ENCODE results near the gene LARP4B.
"Not testable (repeated sequence)": the region's sequence is repeated elsewhere in the genome, so short reads cannot be mapped to it uniquely, and the experiment has no call there.

Gene LARP4B

DNA sequence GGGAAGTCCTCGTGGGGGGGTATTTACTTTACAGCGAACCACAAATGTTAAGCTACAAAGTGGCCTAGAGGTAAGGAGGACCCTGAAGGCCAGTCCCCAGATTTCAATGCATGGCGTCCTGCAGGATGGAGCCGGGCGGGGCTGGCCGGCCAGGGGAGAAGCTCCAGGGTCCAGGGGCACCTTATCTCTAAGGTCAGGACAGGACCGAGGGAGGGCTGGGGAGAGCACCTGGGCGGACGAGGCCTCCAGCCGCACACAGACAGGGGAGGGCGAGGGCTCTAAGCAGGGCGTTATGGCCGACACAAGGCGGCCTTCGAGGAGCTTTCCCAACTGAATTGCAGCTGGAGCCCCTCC, 145.7 kb downstream of the LARP4B start:
- no peak for DNase-seq (ENCODE audit: low read depth)

DNA sequence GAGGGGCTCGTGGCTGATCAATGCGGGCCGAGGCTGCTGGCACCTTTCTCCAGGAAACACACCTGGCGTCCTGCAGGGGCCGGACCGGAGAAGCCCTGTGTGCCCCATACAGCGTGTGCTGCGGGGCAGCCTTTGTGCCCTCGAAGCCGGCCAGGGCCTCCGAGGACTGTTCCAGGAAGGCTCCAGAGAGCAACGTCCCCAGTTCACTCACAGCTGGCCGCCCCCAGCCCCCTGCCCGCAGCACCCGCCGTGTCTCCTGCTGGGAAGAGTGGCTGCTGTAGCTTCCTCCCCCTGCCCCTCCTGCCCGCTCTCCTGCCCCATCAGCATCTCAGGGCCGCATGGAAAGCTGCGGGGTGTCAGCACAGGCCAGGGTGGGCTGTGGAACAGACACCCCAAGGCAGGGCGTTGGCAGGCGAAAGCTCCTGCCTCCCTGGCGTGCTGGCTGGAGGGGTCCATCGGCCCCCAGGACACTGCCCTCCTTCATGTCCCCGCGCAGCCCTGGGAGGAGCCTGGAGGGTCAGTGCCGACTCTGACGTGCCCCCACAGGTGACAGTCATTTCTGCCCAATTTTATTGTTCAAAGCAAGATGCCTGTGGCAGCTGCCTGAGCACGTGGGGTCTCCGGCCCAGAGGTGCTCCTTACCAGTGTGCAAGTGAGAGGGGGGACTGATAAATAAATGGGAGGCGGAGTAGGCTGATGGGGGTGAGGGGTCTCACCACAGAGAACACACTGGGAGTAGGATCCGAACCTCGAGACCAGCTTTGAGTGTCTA, 146.2 kb downstream of the LARP4B start:
- DNase-seq (ENCODE audit: low read depth) = no peak

DNA sequence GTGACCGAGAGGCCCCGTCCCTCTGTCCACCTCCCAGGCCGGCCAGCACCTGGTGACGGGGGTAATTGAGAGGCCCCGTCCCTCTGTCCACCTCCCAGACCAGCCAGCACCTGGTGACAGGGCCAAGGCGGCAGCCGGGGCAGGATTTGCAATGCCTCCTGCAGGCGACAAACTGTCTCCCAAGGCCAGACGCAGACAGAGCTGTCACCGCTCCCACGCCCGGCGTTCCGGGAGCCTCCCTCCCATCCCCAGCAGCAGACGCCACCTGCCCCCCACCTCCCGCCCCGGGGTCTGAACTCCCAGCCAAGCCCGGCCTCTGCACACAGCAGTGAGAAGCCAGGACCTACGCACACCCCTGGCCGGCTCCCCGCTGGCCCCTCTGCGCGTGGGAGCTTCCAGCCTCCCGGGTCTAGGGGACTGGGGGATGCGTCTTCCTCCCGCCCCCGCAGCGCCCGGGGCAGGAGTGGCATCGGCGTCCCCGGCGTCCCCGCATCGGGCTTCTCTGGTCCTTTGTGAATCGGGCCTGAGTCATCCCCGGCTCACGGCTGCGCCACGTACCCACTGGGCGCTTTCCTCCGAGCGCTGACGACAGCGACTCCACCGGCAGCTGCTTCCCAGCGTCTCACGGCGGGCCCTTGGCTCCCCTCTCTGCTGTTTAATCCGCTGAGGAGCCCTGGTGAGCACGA, 147.0 kb downstream of the LARP4B start:
- DNase-seq (ENCODE audit: low read depth) = peak; percentile 7

GRCh38 chr10:782751-783648, 148.5 kb downstream of the LARP4B start:
- DNase-seq (ENCODE audit: low read depth) = no peak

- no peak for DNase-seq (ENCODE audit: low read depth)
Measured at GRCh38 chr10:780536-781524, 150.7 kb downstream of the LARP4B start.

GRCh38 chr10:778626-779330, 152.7 kb downstream of the LARP4B start:
- no peak for DNase-seq (ENCODE audit: low read depth)

DNA sequence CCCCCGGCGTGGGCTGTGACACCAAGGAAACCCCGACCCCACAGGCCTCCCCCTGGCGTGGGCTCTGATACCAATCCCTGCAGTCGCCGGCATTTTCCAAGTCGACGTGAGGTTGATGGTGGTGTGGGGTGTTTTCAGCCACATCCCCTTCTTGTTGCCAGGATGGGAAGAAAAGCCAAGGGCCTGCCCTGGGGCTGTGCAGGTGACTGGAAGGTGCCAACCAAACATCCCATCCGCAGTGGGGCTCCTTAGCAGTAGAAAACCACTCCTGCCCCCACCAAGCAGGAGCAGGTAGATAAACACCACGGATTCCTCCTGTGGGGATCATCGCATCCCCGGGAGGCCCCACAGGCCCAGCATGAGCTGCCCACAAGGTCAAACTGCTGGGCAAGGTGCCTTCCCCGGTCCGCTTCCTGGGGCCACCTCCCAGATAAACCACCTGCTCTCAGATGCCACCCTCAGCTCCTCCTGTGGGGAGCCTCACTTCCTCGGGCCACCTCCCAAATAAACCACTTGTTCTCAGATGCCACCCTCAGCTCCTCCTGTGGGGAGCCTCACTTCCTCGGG, 153.5 kb downstream of the LARP4B start:
- DNase-seq (ENCODE audit: low read depth) = no peak

GRCh38 chr10:776772-777171, 154.7 kb downstream of the LARP4B start:
- no peak for DNase-seq (ENCODE audit: low read depth)

GRCh38 chr10:775245-776075, 156.0 kb downstream of the LARP4B start:
- DNase-seq (ENCODE audit: low read depth) = no peak

DNA sequence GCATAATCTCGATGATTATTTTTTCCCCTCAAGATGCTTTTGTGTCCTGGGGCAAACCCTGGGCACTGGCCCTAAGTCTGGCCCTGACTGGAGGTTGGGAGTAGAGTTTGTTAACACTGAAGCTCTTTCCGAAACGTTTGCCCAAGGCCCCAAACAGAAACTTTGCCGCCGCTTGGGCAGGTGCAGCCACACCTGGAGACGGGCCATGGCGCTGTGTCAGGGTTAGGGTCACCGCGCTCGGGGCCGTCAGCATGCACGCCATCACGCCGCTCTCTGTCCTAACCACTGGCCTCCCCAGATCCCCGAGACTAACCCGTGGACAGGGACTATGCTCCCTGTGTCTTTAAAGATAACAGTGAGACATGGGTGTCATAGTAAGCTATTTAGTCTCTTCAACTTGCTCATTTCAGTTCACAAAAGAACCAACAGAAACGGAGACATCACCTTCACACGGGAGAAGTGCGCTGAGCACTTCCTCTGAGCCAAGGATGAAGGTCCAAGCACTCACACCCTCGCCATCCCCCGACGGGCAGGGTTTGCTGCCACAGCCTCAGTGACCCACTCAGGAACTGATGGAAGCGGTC, 156.8 kb downstream of the LARP4B start:
- no peak for DNase-seq (ENCODE audit: low read depth)

DNA sequence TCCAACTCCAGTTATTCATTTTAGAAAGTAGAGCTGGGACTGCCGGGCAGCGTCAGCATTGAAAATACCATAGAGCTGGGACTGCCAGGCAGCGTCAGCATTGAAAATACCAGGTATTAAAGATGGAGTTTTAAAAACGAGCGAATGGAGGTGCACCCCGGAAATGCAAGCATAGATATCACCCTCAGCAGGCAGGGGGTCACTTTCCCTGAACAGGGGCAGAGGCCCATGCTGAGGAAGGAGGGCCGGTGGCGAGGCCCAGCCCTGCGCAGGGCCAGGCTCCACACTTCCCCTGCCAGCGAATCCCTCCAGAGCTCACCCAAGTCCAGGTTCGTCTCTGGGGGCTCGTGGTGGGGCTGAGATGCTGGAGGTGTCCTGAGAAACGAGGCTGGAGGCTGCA, 157.3 kb downstream of the LARP4B start:
- DNase-seq (ENCODE audit: low read depth) = no peak

DNA sequence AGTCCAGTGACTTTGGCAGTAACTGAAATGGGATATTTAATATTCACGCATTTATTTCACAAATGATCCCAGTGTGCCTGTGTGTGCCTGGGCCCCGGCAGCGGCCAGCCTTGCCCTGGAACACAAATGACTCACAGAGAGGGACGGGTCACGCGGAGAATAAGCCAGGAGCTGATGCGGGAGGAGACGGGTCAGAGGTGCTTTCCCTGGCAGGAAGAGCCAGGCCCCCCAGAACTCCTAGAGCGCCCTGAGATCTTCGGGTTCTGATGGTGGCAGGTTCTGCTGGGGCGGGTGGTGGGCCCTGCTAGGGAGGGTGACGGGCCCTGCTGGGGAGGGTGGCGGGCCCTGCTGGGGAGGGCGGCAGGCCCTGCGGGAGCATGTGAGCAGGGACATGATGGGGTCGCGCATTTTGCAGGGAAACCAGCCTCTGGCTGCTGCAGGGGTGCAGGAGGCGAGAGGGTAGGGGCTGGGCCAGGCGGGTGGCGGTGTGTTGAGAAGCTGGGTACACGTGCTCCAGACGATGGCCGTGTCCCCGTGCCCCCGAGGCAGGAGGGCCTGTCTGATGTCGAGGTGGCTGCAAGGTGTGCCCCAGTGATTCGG, 157.8 kb downstream of the LARP4B start:
- no peak for DNase-seq (ENCODE audit: low read depth)

DNA sequence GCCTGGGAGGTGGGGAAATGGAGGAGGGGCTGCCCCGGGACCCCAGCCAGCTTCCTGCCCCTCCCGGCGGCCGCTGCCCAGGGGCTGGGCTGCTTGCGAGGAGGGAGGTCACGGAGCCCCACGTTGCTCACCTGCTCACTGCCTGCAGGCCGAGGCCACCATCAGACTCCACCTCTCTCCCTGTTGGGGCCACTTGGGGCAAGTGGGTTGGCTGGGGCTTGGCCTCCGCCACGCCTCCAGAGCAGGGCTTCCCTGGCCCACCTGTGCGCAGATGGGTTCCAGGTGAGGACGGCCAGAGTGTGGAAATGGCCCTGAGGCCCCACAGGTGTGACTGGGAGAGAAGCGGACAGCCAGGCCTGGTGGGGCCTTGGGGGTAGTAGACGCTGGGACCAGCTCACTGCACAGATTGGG, 159.3 kb downstream of the LARP4B start:
- DNase-seq (ENCODE audit: low read depth) = no peak

DNA sequence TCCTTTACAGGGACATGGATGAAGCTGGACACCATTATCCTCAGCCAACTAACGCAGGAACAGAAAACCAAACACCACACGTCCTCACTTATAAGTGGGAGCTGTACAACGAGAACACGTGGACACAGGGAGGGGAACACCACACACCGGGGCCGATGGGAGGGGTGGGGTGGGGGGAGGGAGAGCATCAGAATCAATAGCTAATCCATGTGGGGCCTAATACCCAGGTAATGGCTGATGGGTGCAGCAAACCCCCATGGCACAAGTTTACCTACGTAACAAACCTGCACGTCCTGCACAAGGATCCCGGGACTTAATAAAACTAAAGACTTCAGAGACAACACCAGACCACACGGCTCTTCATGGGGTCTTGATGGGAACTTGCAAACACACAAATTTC, 159.9 kb downstream of the LARP4B start:
- DNase-seq (ENCODE audit: low read depth) = no peak

- DNase-seq (ENCODE audit: low read depth) = no peak
Measured at GRCh38 chr10:770975-771374, 160.5 kb downstream of the LARP4B start.

DNA sequence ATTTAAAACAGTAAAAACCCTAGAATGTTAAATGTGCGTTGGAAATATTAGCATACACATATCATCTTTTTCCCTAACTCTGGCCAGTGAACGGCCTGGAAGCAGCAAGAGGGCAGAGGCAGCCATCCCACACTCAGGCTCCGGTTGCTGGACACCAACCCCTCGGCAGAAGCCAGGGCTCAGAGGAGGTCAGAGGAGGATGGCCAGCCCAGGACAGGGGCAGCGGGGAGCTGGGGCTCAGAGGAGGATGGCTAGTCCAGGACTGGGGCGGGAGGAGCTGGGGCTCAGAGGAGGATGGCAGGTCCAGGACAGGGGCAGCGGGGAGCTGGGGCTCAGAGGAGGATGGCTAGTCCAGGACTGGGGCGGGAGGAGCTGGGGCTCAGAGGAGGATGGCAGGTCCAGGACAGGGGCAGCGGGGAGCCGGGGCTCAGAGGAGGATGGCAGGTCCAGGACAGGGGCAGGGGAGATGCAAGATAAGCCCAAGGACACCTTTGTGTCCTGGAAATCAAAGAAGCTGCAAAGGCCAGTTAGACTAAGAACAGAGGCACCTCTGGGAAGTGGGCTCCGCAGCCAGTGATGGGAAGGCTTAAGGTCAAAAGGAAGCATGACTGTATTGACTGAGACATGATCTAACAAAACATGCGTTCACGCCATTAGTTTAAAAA, 161.3 kb downstream of the LARP4B start:
- not testable (repeated sequence) for DNase-seq (ENCODE audit: low read depth)

- DNase-seq (ENCODE audit: low read depth) = no peak
Measured at GRCh38 chr10:767794-768193, 163.7 kb downstream of the LARP4B start.

DNA sequence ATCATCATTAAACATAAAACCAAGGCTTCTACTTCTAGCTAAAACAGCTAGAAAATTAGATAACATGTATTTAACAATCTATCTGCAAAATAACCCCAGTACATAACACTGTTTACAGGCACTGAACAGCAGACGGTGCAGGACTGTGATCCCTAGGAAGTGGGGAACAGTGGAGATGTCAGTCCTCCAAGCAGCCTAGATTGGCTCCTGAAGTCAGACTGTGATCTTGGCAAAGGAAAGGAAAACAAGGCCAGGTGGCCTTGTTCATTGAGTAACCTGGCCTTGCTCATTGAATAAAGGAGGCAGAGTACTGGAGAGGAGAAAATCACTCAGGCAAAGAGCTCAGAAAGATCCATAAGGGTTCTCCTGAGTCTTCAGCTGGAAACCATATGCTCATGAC, 164.3 kb downstream of the LARP4B start:
- DNase-seq (ENCODE audit: low read depth) = no peak
